C4-2B (cell line): ENCODE results near the gene AP1AR.

Source experiments
- CTCF ChIP-seq: fragments of 450-650 bp; conservative IDR thresholded peaks from 2 replicates; pipeline ENCODE4 v1.5.1; 2017; ENCODE audit warnings: mild to moderate bottlenecking
- ZFX ChIP-seq: fragments of 450-650 bp; IDR thresholded peaks from 2 replicates; pipeline ENCODE4 v1.6.1; 2017

- TF ChIP-seq CTCF (no peak), ZFX (no peak)
These were observed 48.9 kb downstream of the AP1AR start for GRCh38 chr4:112280386-112281056.
